GM18507 (cell line): ENCODE results near the gene USH2A.

Experiments used
- DNase-seq: peaks from one replicate; pipeline ENCODE4 v3.0.0; 2011; ENCODE audit warnings: low read depth; ENCODE audit not compliant: insufficient read length; ENCODE audit errors: extremely low spot score
- FAIRE-seq: peaks from 2 replicates; lab custom pipeline; 2011; peaks lifted over from hg19 to GRCh38; lab: Jason Lieb, UNC

Gene USH2A

DNA sequence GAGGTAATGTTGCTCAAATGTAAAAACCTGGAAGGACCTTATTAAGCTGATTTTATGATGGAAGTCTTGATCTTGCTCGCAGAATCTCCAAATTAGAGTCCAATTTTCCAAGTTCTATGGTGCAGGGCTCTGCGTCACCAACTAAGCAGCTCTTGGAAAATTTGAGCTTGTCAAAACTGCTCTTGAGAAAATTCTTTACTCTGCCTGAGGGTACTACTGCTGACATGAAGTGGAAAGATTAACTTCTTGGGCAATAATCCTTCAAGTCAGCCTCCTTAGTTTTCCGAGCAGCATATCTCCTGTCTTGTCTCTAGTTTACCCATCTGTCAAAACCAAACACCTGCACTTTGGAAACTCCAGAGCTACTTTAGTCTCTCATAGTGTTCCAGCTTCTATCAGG, 562.4 kb downstream of the USH2A start:
- FAIRE-seq = no peak
- DNase-seq = no peak

DNA sequence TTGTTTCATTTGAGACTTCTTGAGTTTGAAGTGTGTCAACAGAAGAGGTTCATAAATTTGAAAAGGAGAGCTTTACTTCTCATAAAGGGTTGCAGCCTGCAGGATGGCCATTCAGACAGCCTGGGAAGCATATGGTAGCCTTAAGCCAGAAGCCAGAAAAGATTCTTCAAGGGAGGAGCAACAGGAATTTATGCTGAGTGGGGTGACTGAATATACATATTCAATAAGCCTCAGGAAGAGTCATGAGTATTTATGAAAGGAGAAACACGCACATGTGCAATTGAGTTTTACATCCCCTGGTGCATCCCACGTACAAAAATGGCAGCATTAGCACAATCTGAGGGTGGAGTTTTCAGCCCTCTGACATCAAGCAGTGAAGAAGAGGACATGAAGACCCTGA, 565.9 kb downstream of the USH2A start:
- no peak for FAIRE-seq

DNA sequence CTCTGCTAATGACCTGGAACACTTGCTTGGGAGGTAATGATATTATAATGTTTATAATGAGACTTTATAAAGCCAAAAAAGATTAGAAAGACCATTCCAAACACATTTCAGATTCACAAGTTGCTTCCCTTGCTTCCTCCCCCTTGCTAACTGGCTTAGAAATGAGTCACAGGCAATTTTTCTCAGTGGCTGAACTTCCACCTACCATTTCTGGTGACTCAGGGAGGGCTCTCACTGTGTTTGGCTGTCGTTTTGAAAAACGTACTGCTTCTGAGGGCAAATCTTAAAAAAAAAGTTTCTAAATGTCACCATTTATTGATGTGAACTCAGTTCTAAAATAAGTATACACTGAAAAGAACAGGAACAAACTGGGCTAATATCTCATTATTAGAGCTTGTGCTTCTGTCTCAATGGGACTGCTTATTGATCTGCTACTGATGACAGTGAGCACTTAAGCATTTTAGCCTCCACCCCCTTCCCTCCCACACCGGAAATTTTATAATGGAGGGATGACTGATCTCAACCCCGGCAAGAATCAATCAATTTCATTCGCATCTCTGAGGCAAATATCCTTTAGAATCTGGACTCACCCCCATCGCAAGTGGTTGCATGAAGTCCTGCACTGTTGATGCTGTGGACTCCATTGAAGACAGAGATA, 577.9 kb downstream of the USH2A start:
- DNase-seq (no peak), FAIRE-seq (no peak)

More for the DNA sequence above, 565.9 kb downstream of the USH2A start:
- no peak for DNase-seq

DNA sequence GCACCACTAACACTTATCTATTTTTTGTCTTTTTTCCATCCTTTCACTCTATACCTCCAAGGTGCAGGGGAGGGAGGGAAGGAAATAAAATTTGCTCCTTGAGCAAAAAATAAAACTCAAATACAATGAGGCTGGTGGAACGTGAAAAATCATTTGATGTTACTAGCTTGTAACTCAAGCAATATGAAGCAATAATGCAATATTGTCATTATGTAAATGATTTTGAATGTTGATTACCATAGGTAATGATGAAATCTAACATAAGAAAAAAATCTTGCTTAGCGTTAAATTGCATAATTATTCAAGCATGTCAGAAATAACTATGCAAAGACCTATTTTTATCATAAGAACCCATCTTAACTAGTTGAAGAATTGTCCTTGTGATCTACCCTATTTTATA, 578.5 kb downstream of the USH2A start:
- DNase-seq (no peak), FAIRE-seq (no peak)

DNA sequence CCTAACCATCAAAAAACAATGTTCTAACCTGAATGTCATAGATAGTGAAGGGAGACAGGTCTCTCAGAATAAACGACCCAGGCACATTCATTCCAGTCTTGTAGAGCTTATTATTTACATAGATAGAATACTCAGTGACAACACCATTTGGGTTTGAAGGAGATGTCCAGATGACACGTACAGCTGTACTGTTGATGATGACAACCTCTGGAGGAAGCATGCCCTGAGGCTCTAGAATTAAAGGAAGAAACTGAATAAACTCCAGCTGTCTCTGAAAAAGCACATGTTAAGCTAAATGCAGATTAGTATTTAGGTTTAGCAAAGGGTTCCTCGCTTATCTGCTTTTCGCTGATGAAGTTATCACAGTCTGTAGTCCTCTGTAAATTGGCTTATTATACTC, 579.0 kb downstream of the USH2A start:
- DNase-seq (no peak), FAIRE-seq (no peak)

DNA sequence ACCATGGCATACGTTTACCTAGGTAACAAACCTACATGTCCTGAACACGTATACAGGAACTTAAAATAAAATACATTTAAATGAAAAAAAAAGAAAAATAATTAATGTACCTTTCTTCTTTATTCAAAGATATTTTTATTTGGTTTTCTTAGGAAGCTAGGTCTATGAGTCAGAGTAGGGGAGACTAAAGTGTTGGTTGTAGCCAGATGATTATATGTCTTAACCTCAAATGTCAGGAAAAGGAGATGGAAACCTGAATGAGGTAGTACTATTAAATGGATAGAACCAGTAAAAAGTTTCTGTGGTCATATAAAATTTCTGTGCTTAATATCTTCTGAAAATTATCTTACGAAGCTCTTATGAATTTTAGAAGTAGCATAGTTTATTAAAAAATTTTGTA, 580.3 kb downstream of the USH2A start:
- DNase-seq (no peak), FAIRE-seq (no peak)

DNA sequence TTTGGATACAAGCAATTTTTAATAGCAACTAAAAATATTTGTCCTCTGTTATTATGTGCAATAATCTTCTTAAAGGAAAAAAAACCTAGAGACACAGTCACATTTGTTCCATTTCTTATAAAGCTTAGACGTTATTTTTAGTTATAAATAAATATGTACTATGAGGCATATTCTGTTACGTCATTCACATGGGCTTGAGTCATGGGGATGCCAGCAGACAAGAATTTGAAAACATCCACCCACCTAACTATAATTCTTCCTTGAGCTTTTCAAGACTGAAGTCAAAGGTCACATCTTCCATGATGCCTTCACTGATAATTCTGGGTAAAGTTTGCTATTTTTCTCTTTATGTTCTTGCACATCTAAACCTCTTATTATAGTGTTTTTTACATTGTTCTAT, 587.3 kb downstream of the USH2A start:
- DNase-seq (no peak), FAIRE-seq (no peak)

DNA sequence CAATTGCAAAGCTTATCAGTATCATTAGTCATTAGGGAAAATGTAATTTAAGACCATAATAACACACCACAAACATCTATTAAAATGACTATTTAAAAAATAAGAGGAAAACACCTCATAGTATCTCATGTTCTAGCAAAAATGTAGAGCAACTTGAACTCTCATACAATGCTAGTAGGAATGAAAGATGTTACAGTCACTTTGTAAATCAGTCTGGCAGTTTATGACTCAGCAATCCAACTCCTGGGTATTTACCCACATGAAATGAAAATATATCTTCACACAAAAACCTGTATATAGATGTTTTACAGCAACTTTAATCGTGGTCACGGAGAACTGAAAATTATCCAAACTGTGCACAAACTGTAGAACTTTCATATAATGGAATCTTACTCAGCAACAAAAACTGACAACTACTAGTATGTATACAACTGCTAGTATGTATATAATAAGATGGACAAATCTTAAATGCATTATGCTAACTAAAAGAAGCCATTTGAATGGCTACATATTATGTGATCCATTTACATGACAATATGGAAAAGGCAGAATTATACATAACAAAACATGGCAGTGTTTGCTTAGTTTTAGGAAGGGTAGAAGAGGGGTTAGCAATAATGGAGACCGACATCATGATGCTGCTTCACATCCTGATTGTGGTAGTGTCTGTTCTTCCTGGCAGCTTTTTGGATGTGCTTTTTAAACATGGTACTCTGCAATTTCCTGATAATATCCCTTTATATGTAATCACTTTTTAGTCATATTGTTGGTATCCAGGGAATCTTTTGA, 589.1 kb downstream of the USH2A start:
- no peak for DNase-seq
- FAIRE-seq = no peak

DNA sequence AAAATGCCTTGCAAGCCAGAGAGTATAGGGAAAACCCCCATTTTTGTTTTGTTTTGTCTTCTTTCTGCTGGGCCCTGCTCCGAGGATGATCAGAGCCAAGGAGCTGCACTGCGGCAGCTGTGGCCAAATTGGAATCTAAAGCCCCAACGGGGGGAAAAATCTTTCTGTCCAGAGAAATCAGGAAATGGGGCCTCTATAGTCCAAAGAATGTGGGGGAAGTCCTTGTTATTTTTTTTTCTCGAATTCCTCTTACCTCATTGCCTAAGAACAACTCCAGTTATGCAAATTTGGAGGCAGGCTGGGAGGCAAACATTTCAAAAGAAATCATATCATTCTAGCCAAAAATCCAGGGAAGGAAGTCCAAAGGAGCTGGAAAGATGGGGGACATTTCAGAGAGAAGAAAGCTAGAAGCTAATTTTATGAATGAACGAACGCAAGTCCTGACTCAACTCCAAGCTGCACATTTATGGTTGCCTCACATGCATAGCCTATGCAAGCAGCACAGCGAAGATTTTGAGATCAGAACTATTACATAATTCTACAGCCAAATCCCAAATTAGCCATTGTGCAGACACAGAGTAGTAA, 592.9 kb downstream of the USH2A start:
- DNase-seq (no peak), FAIRE-seq (no peak)

DNA sequence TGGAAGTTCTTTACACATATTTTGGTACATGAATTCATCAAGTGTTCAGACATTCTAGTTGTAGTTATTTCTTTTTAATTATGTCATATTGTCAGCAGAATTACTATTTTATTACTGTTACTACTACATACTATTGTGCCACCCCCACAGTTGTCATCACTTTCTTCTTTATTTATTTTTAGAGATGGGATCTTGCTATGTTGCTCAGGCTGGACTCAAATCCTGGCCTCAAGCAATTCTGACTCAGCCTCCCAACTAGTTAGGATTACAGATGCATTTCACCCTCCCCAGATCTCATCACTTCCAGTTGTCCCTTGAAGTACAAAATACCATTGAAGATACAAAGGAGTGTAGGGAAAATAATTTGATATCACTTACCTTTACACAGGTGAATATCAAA, 598.2 kb downstream of the USH2A start:
- no peak for DNase-seq
- FAIRE-seq = no peak

DNA sequence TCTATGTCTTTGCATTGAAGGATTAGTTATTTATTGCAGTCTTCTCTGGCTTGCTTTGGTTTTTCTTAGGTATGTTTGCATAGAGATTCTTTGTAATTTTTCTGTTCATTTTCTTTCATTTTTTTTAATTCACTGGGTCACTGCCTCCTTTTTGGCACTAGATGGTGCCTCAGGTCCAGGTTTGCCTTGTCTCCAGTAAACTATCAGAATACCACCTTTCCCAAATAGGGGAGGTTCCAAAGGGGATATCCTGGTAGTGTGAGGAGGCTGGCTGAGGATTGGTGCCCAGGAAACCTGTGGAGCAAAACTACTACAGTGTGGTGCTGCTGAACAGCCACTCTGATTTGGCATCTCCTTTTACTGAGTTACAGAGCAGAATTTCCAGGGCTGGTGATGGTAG, 599.0 kb downstream of the USH2A start:
- DNase-seq (no peak), FAIRE-seq (no peak)

DNA sequence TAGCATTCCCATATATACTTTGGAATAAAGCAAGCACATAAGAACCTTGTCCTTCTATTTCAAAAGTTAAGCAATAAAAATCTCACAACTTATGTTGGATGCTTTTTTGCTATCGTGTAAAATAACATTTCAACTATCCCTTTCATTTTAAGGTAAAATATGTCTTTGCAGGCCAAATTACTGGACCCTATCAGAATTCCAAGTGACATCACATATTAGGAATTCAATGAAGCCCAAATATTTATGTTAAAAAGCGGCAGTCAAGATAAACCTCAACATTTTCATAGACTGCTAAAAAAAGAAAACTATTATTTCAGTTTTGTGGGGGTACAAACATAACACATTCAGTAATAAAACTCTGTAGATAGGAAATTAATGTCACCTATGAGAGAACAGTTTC, 604.1 kb downstream of the USH2A start:
- no peak for DNase-seq
- FAIRE-seq = no peak

DNA sequence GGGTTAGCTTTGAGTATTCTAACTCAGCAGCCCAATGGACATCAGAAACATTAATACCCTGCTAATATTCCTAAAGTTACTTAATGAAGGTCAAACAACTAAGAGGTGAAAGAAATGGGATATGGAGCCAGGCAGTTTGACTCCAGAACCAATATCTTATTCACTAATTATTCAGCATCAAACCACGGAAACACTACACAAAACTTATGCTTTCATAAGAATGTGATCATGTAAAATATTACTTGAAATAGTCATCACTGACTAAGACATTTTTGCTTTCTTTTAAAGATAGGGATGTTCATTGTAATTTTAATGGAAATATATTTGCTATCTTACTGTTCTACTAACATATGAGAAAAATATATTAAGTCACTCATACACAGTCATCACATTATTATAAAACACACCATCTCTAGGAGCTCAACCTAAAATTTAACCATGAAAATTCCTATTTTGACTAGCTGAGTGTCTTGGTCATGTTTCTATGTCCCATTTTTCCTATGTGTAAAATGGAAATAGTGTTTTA, 615.3 kb downstream of the USH2A start:
- FAIRE-seq = no peak
- DNase-seq = no peak

DNA sequence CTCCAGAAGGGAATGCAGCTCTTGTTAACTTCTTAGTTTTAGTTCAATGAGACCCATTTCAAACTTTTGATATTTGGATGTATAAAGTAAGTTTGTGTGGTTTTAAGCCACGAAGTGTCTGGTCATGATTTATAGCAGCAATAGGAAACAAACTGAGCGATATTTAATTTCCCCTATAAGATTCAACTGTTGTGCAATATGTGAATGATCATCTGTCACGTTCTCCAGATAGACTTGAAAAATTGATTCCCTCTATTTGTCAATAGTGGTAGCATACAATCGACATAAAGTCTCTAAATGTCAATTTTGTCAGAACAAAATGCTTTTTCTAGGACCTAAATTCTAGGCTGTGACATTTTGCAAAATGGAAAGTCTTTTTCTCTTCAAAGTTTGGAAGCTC, 616.0 kb downstream of the USH2A start:
- DNase-seq (no peak), FAIRE-seq (no peak)

DNA sequence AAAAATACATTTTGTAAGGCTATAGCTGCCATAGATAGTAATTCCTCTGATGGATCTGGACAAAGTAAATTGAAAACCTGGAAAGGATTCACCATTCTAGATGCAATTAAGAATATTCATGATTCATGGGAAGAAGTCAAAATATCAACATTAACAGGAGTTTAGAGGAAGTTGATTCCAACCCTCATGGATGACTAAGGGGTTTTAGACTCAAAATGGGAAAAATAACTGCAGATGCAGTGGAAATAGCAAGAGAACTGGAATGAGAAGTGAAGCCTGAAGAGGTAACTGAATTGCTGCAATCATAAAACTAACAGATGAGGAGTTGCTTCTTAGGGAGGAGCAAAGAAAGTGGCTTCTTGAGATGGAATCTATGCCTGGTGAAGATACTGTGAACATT, 625.4 kb downstream of the USH2A start:
- no peak for DNase-seq
- no peak for FAIRE-seq

DNA sequence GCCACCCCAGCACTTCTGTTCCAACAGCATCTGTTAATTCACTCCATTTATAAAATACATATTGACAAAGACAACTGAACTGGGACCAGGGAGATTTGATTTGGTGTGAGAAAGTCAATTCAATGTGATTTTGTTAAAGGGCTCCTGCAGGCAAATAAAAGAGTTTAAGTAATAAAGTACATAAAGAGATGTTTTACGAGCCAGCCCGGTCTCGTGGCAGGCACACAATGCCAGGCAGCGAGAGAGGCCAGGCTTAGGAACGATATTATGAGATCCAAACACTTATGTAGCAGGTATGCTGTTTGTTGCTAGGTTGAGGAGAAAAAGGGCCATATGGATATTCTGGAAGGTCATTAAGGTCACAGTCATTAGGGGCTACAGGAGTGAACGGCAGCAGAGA, 629.1 kb downstream of the USH2A start:
- no peak for FAIRE-seq

DNA sequence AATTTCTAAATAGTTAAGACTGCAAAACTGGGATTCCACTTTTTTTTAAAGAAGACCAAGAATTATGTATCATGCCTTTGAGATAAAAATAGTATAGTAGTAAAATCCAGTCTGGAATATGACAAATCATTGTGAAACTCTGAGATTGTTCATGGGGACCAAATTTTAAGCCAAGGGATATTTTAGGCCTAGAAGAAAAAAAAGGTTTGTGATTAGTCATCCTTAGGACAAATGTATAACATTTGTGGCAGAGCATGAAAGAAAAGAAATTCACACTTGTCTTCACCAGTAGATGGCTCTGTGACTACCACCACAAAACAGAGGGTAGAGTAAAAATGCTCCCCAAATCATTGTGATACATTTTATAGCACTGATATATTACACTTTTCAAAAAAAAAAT, 630.1 kb downstream of the USH2A start:
- no peak for DNase-seq
- FAIRE-seq = no peak

More for the DNA sequence above, 629.1 kb downstream of the USH2A start:
- DNase-seq = no peak

DNA sequence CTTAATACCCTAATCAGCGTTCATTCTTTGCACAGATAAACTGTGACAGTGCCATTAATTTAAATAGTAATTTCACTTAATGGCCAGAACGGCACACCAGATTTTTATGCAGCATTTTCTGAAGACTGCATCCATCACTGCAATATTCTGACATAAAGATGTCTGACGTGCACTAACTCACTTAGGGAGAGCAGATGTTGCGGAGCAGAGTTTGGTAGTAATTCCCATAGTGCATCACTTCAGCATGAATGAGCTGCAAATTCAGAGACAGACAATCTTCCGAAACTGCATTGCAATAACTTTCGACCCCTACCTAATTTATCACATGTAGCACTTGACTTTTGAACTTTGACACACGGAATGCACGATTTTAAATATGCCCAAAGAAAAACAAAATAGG, 630.8 kb downstream of the USH2A start:
- FAIRE-seq = no peak

DNA sequence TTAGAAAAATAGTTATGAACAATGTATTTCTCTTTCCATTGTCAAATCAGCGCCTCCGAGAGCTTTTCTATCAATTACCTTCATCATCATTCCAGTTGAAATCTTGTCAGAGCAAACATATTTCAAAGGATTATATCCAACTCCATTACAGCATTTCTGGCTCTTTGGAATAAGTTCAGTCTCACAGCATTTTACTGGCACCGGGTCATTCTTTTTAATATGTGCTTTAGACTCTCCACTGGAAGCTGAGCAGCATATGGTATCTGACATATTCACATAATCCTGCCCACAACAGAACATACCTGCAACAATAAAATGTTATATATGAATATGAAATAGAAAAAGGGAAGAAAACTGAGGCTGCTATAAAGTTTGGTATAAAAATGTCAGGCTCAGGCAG, 633.3 kb downstream of the USH2A start:
- DNase-seq (no peak), FAIRE-seq (no peak)

More for the DNA sequence above, 630.8 kb downstream of the USH2A start:
- no peak for DNase-seq

DNA sequence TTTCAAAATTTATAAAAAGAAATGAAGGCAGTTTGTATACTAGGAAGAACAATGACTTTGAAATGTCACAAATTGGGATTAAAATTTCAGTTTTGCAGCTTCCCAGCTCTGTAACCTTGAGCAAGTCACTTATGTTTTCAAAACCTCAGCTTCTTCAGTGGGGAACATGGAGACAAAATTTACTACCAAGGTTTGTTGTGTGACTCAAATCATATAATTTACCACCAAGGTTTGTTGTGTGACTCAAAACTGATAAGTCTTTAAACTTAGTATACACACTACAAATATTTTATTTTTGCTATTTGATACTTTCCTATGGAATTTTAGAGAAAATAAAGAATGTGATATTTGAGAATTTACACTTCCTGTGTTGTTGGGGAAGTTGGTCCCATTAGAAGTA, 636.3 kb downstream of the USH2A start:
- DNase-seq (no peak), FAIRE-seq (no peak)

DNA sequence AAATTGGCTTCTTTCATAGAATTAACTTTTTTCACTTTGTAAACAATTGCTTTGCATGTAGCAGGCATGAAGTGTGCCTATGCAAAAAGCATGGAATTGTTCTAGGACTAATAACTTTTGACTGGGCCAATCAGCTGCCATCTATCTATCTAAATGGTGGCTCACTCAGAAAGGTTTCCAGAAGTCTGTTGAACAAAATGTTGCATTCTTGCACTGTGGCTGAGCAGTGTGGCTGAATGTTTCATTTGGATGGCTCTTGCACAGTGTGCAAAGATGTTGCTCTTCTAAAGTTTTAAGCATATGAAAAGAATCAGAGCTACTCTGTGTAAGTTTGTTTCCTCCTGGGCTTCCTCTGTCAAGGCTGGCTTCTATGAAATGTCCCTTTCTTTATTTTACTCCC, 642.6 kb downstream of the USH2A start:
- DNase-seq (no peak), FAIRE-seq (no peak)
